H1 (cell line): Measurements from ENCODE around the gene SETX. TPM values are rescaled to one million over a fixed set of nuclear protein-coding genes. Genes with fewer than 3 reads are reported as not detected.

Experiments used
- CTCF ChIA-PET: fragments of 300-600 bp; sonication (Branson Sonifier 250); formaldehyde crosslinking; loops from one replicate; lab custom pipeline; 2021; ENCODE audit not compliant: partially characterized antibody; lab: Charles Lee
- POLR2A ChIA-PET: fragments of 300-600 bp; sonication (Branson Sonifier 250); formaldehyde crosslinking; loops from one replicate; lab custom pipeline; 2021; ENCODE audit warnings: inconsistent platforms; ENCODE audit not compliant: partially characterized antibody; lab: Charles Lee
- DNase-seq, 2 experiments: peaks; one replicate each; pipeline versions ENCODE4 v3.0.0 to v3.0.0-alpha.2; 2010 to 2022; ENCODE audit warnings: low spot score in 2 of 2, low read depth in 1 of 2, mixed read lengths in 1 of 2
- FAIRE-seq: peaks from 2 replicates; lab custom pipeline; 2011; peaks lifted over from hg19 to GRCh38; lab: Jason Lieb, UNC
- H2AFZ ChIP-seq: 2 replicates; pipeline ENCODE4 v1.8.1; 2012; ENCODE audit warnings: low read length, inconsistent platforms
- H2AK5ac ChIP-seq: 2 replicates; pipeline ENCODE4 v1.6.1; 2013; ENCODE audit warnings: low read depth, low read length
- H2BK120ac ChIP-seq: replicated peaks from 2 replicates; pipeline ENCODE3; 2013; ENCODE audit warnings: low read depth, low read length, inconsistent platforms
- H2BK12ac ChIP-seq: 2 replicates; pipeline ENCODE4 v1.6.1; 2013; ENCODE audit warnings: low read depth, low read length
- H2BK15ac ChIP-seq: 2 replicates; pipeline ENCODE4 v1.6.1; 2013; ENCODE audit warnings: low read length
- H2BK20ac ChIP-seq: 2 replicates; pipeline ENCODE4 v1.6.1; 2013; ENCODE audit warnings: low read length
- H2BK5ac ChIP-seq: 2 replicates; pipeline ENCODE4 v1.6.1; 2013; ENCODE audit warnings: low read depth, low read length
- H3K14ac ChIP-seq: 2 replicates; pipeline ENCODE4 v1.6.1; 2013; ENCODE audit warnings: inconsistent platforms; ENCODE audit not compliant: insufficient read length
- H3K18ac ChIP-seq: 2 replicates; pipeline ENCODE4 v1.6.1; 2013; ENCODE audit warnings: low read length; ENCODE audit errors: extremely low read depth
- H3K23ac ChIP-seq: 2 replicates; pipeline ENCODE4 v1.6.1; 2013; ENCODE audit warnings: inconsistent platforms; ENCODE audit not compliant: insufficient read length
- H3K23me2 ChIP-seq: 2 replicates; pipeline ENCODE4 v1.6.1; 2013; ENCODE audit warnings: low read depth, low read length
- H3K27ac ChIP-seq: 2 replicates; pipeline ENCODE4 v1.6.1; 2011; ENCODE audit warnings: low read depth, low read length, inconsistent platforms
- H3K27me3 ChIP-seq, 4 experiments: replicated peaks in 1 of 4; 1 replicate in 1 of 4; 2 replicates in 3 of 4; pipeline versions ENCODE4 v1.6.1 to v1.8.1; 2011 to 2013; ENCODE audit warnings: low read length in 3 of 4, mild to moderate bottlenecking in 3 of 4, inconsistent platforms in 2 of 4, mixed read lengths in 2 of 4, moderate library complexity in 1 of 4; ENCODE audit not compliant: control insufficient read depth in 3 of 4, insufficient read depth in 3 of 4; ENCODE audit errors: extremely low read depth in 1 of 4
- H3K36me3 ChIP-seq, 4 experiments: 2 replicates each; pipeline versions ENCODE4 v1.6.1 to v1.8.1; 2011 to 2013; ENCODE audit warnings: mild to moderate bottlenecking in 4 of 4, low read length in 3 of 4, moderate library complexity in 2 of 4, control low read depth in 1 of 4, inconsistent platforms in 1 of 4; ENCODE audit not compliant: insufficient read depth in 4 of 4, control insufficient read depth in 2 of 4
- H3K4ac ChIP-seq: replicated peaks from 2 replicates; pipeline ENCODE3; 2013; ENCODE audit warnings: low read length, low read depth, mixed read lengths, inconsistent platforms; ENCODE audit not compliant: insufficient read length
- H3K4me1 ChIP-seq, 4 experiments: replicated peaks in 1 of 4; 1 replicate in 1 of 4; 2 replicates in 3 of 4; pipeline versions ENCODE4 v1.6.1 to v1.8.1; 2011 to 2013; ENCODE audit warnings: low read length in 3 of 4, inconsistent platforms in 2 of 4, mixed read lengths in 1 of 4; ENCODE audit not compliant: insufficient read depth in 4 of 4, control insufficient read depth in 3 of 4
- H3K4me2 ChIP-seq, 2 experiments: 2 replicates each; pipeline versions ENCODE4 v1.6.1 to v1.8.1; 2011 to 2013; ENCODE audit warnings: low read depth in 2 of 2, low read length in 2 of 2, control low read depth in 1 of 2, inconsistent platforms in 1 of 2, mild to moderate bottlenecking in 1 of 2; ENCODE audit not compliant: insufficient read depth in 1 of 2
- H3K4me3 ChIP-seq, 4 experiments: fragments of 200-600, 300-600 bp in 1 of 4; sonication (generic), shearing (Covaris generic), sonication (Bioruptor Twin) in 1 of 4; 2 replicates each; pipeline versions ENCODE4 v1.5.1 to v1.8.1; 2011 to 2016; ENCODE audit warnings: low read length in 4 of 4, low read depth in 3 of 4, control low read depth in 2 of 4, inconsistent platforms in 2 of 4, mild to moderate bottlenecking in 2 of 4, mixed read lengths in 1 of 4, moderate library complexity in 1 of 4; ENCODE audit not compliant: insufficient read depth in 2 of 4; ENCODE audit errors: extremely low read depth in 1 of 4
- H3K56ac ChIP-seq: replicated peaks from 2 replicates; pipeline ENCODE3; 2013; ENCODE audit warnings: low read depth, mild to moderate bottlenecking, mixed read lengths, low read length, inconsistent platforms; ENCODE audit not compliant: insufficient read length
- H3K79me1 ChIP-seq: 2 replicates; pipeline ENCODE4 v1.6.1; 2013; ENCODE audit warnings: low read depth, low read length, control low read depth
- H3K79me2 ChIP-seq, 2 experiments: 2 replicates each; pipeline versions ENCODE4 v1.6.1 to v1.8.1; 2012 to 2013; ENCODE audit warnings: low read length in 2 of 2, mild to moderate bottlenecking in 2 of 2, inconsistent platforms in 1 of 2; ENCODE audit not compliant: insufficient read depth in 2 of 2, control insufficient read depth in 1 of 2
- H3K9ac ChIP-seq, 4 experiments: replicated peaks in 1 of 4; 1 replicate in 1 of 4; 2 replicates in 3 of 4; pipeline versions ENCODE4 v1.6.1 to v1.8.1; 2011 to 2013; ENCODE audit warnings: low read depth in 3 of 4, low read length in 3 of 4, control low read depth in 2 of 4, mild to moderate bottlenecking in 2 of 4, moderate library complexity in 2 of 4, inconsistent platforms in 1 of 4; ENCODE audit errors: extremely low read depth in 1 of 4
- H3K9me3 ChIP-seq, 2 experiments: 2 replicates each; pipeline versions ENCODE4 v1.6.1 to v1.8.1; 2012 to 2013; ENCODE audit warnings: mild to moderate bottlenecking in 2 of 2, moderate library complexity in 2 of 2, control low read depth in 1 of 2, inconsistent platforms in 1 of 2, low read depth in 1 of 2, low read length in 1 of 2, mixed read lengths in 1 of 2; ENCODE audit not compliant: insufficient read depth in 2 of 2
- H4K20me1 ChIP-seq, 2 experiments: replicated peaks in 1 of 2; 2 replicates each; pipeline versions ENCODE3 to v1.8.1; 2011 to 2013; ENCODE audit warnings: inconsistent platforms in 2 of 2, low read length in 2 of 2, mild to moderate bottlenecking in 1 of 2; ENCODE audit not compliant: insufficient read depth in 2 of 2, control insufficient read depth in 1 of 2
- H4K5ac ChIP-seq: 2 replicates; pipeline ENCODE4 v1.6.1; 2013; ENCODE audit warnings: low read length, low read depth, mixed read lengths, inconsistent platforms; ENCODE audit not compliant: insufficient read length
- H4K8ac ChIP-seq: 2 replicates; pipeline ENCODE4 v1.8.0; 2013; ENCODE audit warnings: mild to moderate bottlenecking, moderate library complexity, low read length, inconsistent platforms; ENCODE audit not compliant: insufficient read depth; ENCODE audit errors: extremely low read depth
- H4K91ac ChIP-seq: replicated peaks from 2 replicates; pipeline ENCODE3; 2013; ENCODE audit warnings: low read length, mixed read lengths, inconsistent platforms; ENCODE audit not compliant: insufficient read length
- RXRA ChIP-seq: IDR thresholded peaks from 2 replicates; pipeline ENCODE4 v1.6.1; 2011; ENCODE audit warnings: low read depth, mild to moderate bottlenecking, low read length, moderate library complexity; ENCODE audit not compliant: insufficient read depth
- SIN3A ChIP-seq, 2 experiments: IDR thresholded peaks in 1 of 2; conservative IDR thresholded peaks in 1 of 2; 2 replicates each; pipeline ENCODE4 v1.6.1; 2011 to 2012; ENCODE audit warnings: low read length in 2 of 2, improper control_type of control experiment in 1 of 2, low read depth in 1 of 2, mild to moderate bottlenecking in 1 of 2
- WGBS, 2 experiments: shearing (Covaris generic) in 1 of 2; methylation state at CpG; one replicate each; pipeline versions ENCODE4 v1.1.6 to v1.1.7; 2013 to 2015; ENCODE audit warnings: low lambda C conversion rate in 2 of 2, mixed read lengths in 2 of 2, inconsistent platforms in 1 of 2, low coverage in 1 of 2, missing lambda C conversion rate in 1 of 2; ENCODE audit not compliant: insufficient replicate concordance in 2 of 2, insufficient coverage in 1 of 2, insufficient read length in 1 of 2; ENCODE audit errors: extremely low coverage in 1 of 2, missing lambda C conversion rate in 1 of 2; 5-methylcytosine and 5-hydroxymethylcytosine counted together
- polyA plus RNA-seq, 7 experiments: library from polyadenylated mRNA; depleted of rRNA in 3 of 7; stranded (reverse) in 5 of 7; unstranded in 2 of 7; fragments of >200 nt in 5 of 7; fragments of 200-250 nt in 2 of 7; gene quantifications; 1 replicate in 5 of 7; 2 replicates in 1 of 7; 4 replicates in 1 of 7; pipeline versions ENCODE4 v1.2.1 to v1.2.3, GENCODE V29; 2011 to 2013; ENCODE audit warnings: missing spikeins in 2 of 7, mixed read lengths in 2 of 7
- total RNA-seq: library from RNA; stranded (reverse); fragmentation: NEBNext Ultra II Directional; extraction: Animal tissue kit (Norgen Biotek cat#: 25700); gene quantifications from 2 replicates; pipeline ENCODE4 v1.2.1, GENCODE V29; 2021

The SETX gene
- total and polyA plus RNA-seq, 2 of the 8 experiments (the other 6 are each of a cell fraction or from before 2014, with no cell fraction given): 15.1 to 37.9 TPM

DNA sequence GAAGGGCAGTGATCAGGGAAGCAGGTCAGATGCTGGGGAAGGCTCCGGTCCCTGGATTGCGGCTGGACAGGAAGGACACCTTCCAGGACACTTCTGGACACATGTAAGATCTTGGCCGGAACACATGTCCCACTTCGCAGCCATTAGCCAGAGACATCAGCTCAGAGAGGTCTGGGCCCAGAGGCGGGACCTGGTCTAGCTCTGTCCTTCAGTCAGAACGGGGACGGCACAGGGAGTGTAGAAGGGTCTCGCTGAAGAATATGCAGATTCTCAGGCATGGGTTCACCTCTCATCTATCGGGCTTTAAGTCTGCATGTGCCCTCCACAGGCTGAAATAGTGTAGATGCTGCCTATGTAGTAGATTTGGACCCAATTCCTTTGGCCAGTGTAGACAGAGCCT is 119.7 kb downstream of the SETX start:
- Histone ChIP-seq H3K36me3 (no peaks in the 10 kb centered on the region), H2BK120ac (no peak overlapping the region), H2AFZ (no peak overlapping the region), H3K4me1 (peaks cover 0 to 9% (median 3%) of the 10 kb centered on the region in 4 experiments; a peak in 6 of 7 replicates), H3K79me1 (no peaks in the 10 kb centered on the region), H3K4ac (no peak overlapping the region), H3K56ac (no peak overlapping the region), H3K23me2 (no peaks in the 10 kb centered on the region), H3K4me3 (no peak overlapping the region), H2BK12ac (no peak overlapping the region), H3K23ac (no peak overlapping the region), H3K9ac (no peak overlapping the region), H4K20me1 (peaks cover 0 to 2% of the 10 kb centered on the region in 2 experiments), H2AK5ac (no peak overlapping the region), H3K18ac (no peak overlapping the region), H2BK20ac (no peak overlapping the region), H2BK15ac (no peak overlapping the region), H3K27ac (no peak overlapping the region), H3K4me2 (no peak overlapping the region), H3K9me3 (no peaks in the 10 kb centered on the region), H3K79me2 (no peaks in the 10 kb centered on the region), H4K91ac (no peak overlapping the region), H4K5ac (no peak overlapping the region), H3K27me3 (no peaks in the 10 kb centered on the region; a peak in 1 of 7 replicates), H3K14ac (no peak overlapping the region), H4K8ac (no peak overlapping the region), H2BK5ac (no peak overlapping the region)
- ChIA-PET POLR2A (no interaction called here), CTCF (interaction anchor here (0.7 to 16.9 kb wide), 28 partner anchors 9 to 472 kb away, joined by 3 to 370 read pairs (median 4); partner anchors contain the start of gene NTNG2)
- FAIRE-seq: no peak
- TF ChIP-seq SIN3A (conservative IDR thresholded peaks at IDR 0.05 in 1 of 2, IDR thresholded peaks at IDR 0.05 in 1 of 2; ENCODE audit: low read depth in 1 of 2, low read length in 2 of 2): no peak
- TF ChIP-seq RXRA: no peak
- 88% methylated on average over 9 of the region's 9 CpGs; no CpG with 5 or more reads in 1 of the 2 experiments for WGBS, 2 experiments
- DNase-seq: no peak
